ENCODE measurements around the gene RHOT2. TPM values are rescaled to one million over a fixed set of nuclear protein-coding genes. Genes with fewer than 3 reads are reported as not detected.
"Not testable (repeated sequence)": the region's sequence is repeated elsewhere in the genome, so short reads cannot be mapped to it uniquely, and the experiment has no call there.

The RHOT2 gene
- total RNA-seq, 2 experiments from 2014 or later = 140 to 141 TPM

GRCh38 chr16:708019-708418 lies 40.1 kb downstream of the RHOT2 start:
- ChIA-PET CTCF (no interaction called here), POLR2A (interaction anchor here (1.1 to 1.8 kb wide), 2 partner anchors 12 to 40 kb away, joined by 4 to 9 read pairs; partner anchors contain the start of gene RHOT2)

GRCh38 chr16:708959-709358 lies 41.0 kb downstream of the RHOT2 start:
- H3K27ac Mint-ChIP-seq = no peak overlapping the region
- H3K36me3 Mint-ChIP-seq (ENCODE audit: low read depth) = no peaks in the 10 kb centered on the region
- no peak for DNase-seq
- peaks cover 3% of the 10 kb centered on the region for H3K4me1 Mint-ChIP-seq
- no peak overlapping the region for H3K4me3 Mint-ChIP-seq
- H3K27me3 Mint-ChIP-seq = peaks cover 39% of the 10 kb centered on the region
- POLR2A ChIA-PET = interaction anchor here (1.1 to 1.8 kb wide), 2 partner anchors 13 to 18 kb away, joined by 3 to 9 read pairs; partner anchors contain the start of gene HAGHL
- CTCF ChIA-PET = interaction anchor here (1.0 kb wide), 1 partner anchor 349 kb away, joined by 4 read pairs; no protein-coding TSS in a partner anchor
- H3K9me3 Mint-ChIP-seq = no peaks in the 10 kb centered on the region

More at GRCh38 chr16:708019-708418, 40.1 kb downstream of the RHOT2 start:
- H3K4me3 Mint-ChIP-seq = no peak overlapping the region
- no peak overlapping the region for H3K27ac Mint-ChIP-seq
- H3K27me3 Mint-ChIP-seq = peaks cover 41% of the 10 kb centered on the region
- DNase-seq = no peak
- H3K9me3 Mint-ChIP-seq = no peaks in the 10 kb centered on the region
- H3K36me3 Mint-ChIP-seq (ENCODE audit: low read depth) = no peaks in the 10 kb centered on the region
- H3K4me1 Mint-ChIP-seq = peaks cover 3% of the 10 kb centered on the region

DNA sequence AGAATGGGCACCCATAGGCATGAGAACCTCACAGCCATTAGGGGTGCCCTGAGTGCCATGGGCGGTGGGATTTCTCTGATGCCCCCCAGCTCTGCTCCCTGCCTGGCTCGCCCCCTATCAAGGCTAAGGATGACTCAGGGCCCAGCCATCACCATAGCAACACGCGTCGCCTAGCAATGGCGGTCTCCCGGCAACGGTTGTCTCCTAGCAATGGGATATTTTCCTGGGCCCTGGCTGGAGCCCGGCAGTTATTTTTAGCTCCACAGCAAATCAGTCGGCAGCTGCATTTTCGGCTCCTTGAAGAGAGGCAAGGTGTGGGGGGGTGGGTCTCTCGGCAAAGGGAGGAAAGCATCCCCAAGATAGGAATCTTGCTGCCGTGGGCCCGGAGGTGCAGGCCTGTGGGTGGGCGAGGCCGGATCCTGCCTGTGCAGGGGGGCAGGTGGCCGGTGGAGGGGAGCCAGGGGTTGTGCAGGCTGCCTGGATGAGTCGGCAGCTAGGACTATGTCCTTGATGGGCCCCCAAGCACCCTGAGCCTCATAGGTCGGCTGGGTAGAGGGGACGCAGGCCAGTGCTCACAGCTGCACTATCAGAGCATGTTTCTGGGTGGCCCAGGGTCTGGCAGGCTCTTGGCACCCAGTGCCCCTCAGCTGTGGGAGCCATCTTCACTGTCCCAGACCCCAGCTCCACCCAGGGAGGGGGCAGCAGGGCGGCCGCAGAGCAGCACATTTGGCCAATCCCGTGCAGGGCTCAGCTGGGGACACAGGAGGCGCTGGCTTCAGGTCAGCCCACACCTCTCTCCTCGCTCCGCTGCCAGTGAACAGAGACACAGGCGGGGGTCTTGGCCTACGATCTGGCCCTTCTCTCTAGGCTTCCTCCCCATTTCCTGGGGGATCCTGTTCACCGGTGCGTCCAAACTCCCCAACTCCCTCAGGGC lies 41.9 kb downstream of the RHOT2 start:
- ChIA-PET POLR2A (interaction anchor here (1.1 kb wide), 1 partner anchor 18 kb away, joined by 3 read pairs; the partner anchor contains the start of gene HAGHL), CTCF (interaction anchor here (0.5 to 1.5 kb wide), 8 partner anchors 10 to 348 kb away, joined by 3 to 5 read pairs (median 4); partner anchors contain the start of genes ANTKMT, CHTF18 and RPUSD1)
- Mint-ChIP-seq H3K27ac (no peak overlapping the region), H3K4me1 (peaks cover 3% of the 10 kb centered on the region), H3K27me3 (peaks cover 37% of the 10 kb centered on the region), H3K9me3 (no peaks in the 10 kb centered on the region), H3K4me3 (no peak overlapping the region), H3K36me3 (ENCODE audit: low read depth) (no peaks in the 10 kb centered on the region)
- DNase-seq = no peak

DNA sequence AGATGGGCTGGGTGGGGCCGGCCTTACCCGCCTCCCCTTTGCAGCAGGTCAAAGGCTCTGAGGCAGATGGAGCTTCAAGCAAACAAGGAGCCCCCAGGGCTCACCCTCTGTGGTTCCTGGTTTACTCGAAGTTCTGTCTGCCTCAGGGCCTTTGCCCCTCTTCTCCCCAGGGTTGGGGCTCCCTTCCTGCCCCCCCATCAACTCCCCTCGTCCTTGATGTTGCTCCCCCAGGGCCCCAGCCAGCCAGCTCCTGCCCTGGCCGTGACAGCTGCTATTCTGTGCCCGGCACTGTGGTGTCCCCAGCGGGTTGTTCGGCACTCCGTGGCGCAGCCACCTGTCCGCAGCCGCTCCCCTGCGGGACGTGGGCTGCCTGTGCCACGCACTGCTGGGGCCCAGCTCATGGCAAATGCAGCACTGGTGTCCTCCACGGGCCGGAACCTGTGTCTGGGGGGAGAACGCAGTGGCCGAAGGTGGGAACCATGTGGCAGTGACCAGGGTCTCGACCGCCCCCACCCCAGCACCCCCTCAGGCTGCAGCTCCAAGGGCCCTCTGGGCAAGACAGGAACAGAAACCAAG lies 42.7 kb downstream of the RHOT2 start:
- CTCF ChIA-PET = interaction anchor here (0.5 to 1.9 kb wide), 8 partner anchors 9 to 78 kb away, joined by 3 to 10 read pairs (median 4); partner anchors contain the start of genes ANTKMT, CHTF18, CIAO3 and RPUSD1
- Mint-ChIP-seq H3K9me3 (no peaks in the 10 kb centered on the region), H3K27me3 (peaks cover 37% of the 10 kb centered on the region), H3K4me3 (no peak overlapping the region), H3K4me1 (peaks cover 3% of the 10 kb centered on the region), H3K36me3 (ENCODE audit: low read depth) (no peaks in the 10 kb centered on the region), H3K27ac (no peak overlapping the region)
- DNase-seq = no peak
- POLR2A ChIA-PET = no interaction called here

DNA sequence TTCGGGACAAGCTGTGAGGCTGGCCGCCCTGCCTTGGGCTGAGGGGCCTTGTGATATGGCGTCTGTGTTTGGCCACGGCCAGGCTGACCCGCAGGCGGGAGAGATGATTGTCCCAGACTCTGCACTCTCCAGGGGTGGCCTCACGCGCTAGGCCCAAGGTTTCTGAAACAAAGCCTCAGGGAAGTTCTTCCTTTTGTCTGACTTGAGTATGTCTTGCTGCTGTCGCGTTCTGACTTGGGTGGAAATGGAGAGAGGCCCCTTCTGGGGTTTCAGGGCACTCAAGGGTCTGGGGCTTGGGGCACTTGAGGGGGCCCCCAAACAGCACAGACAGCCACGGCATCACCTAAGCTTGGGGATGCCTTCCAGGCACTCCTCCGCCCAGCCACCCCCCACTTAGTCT lies 43.2 kb downstream of the RHOT2 start:
- no peak for DNase-seq
- CTCF ChIA-PET = interaction anchor here (1.1 to 1.9 kb wide), 4 partner anchors 12 to 77 kb away, joined by 3 to 10 read pairs (median 4); partner anchors contain the start of genes CHTF18, CIAO3 and RPUSD1
- H3K4me3 Mint-ChIP-seq = no peak overlapping the region
- H3K36me3 Mint-ChIP-seq (ENCODE audit: low read depth) = no peaks in the 10 kb centered on the region
- POLR2A ChIA-PET = no interaction called here
- no peak overlapping the region for H3K27ac Mint-ChIP-seq
- peaks cover 4% of the 10 kb centered on the region for H3K4me1 Mint-ChIP-seq
- H3K9me3 Mint-ChIP-seq = no peaks in the 10 kb centered on the region
- peaks cover 41% of the 10 kb centered on the region for H3K27me3 Mint-ChIP-seq

GRCh38 chr16:711548-712320 lies 43.8 kb downstream of the RHOT2 start:
- Mint-ChIP-seq H3K27ac (no peak overlapping the region), H3K36me3 (ENCODE audit: low read depth) (no peaks in the 10 kb centered on the region), H3K27me3 (peaks cover 39% of the 10 kb centered on the region), H3K9me3 (no peaks in the 10 kb centered on the region), H3K4me1 (peaks cover 4% of the 10 kb centered on the region), H3K4me3 (no peak overlapping the region)
- peak; percentile 81 for DNase-seq
- CTCF ChIA-PET = interaction anchor here (0.7 to 2.6 kb wide), 16 partner anchors 8 to 391 kb away, joined by 3 to 23 read pairs (median 5); partner anchors contain the start of genes ANTKMT, CCDC78, CHTF18 and CIAO3
- POLR2A ChIA-PET = no interaction called here

DNA sequence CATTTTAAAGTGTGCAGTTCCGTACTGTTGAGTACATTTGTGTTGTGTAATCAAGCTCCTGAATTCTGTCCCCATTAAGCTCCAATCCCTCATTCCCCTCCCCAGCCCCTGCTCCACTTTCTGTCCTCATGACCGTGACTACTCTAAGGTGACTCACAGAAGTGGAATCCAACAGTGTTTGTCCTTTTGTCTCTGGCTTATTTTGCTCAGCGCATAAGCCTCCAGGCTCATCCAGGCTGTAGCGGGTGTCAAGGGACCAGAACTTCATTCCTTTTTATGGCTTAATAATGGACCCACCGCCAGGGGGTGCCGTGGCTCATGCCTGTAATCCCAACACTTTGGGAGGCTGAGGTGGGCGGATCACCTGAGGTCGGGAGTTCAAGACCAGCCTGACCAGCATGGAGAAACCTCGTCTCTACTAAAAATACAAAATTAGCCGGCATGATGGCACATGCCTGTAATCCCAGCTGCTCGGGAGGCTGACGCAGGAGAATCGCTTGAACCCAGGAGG lies 44.9 kb downstream of the RHOT2 start:
- ChIA-PET CTCF (interaction anchor here (0.7 to 2.6 kb wide), 15 partner anchors 9 to 390 kb away, joined by 3 to 23 read pairs (median 6); partner anchors contain the start of genes CCDC78, CHTF18, CIAO3 and HAGHL), POLR2A (interaction anchor here (0.6 kb wide), 1 partner anchor 326 kb away, joined by 3 read pairs; no protein-coding TSS in a partner anchor)
- H3K27me3 Mint-ChIP-seq = peaks cover 31% of the 10 kb centered on the region
- not testable (repeated sequence) for H3K4me1 Mint-ChIP-seq; H3K27ac Mint-ChIP-seq; H3K9me3 Mint-ChIP-seq; H3K4me3 Mint-ChIP-seq; H3K36me3 Mint-ChIP-seq (ENCODE audit: low read depth)
- DNase-seq = peak; percentile 59

DNA sequence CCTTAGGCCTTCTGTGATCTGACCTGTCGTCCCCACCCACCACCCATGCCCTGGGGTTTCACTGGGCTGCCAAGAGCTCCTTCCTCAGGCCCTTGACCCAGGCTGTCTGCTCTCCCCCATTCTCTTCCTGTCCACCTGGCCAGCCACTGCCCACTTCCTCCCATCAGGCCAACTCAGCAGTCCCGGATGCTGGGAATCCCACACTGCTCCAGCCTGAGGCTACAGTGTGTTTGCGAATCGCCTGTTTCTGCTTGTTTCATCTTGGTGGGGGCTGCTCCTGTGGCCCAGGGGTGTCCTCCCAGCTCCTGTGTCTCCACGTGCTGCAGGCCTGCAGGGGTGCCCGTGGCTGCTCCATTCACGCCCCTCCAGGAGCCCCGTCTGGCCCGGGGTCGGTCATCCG lies 46.1 kb downstream of the RHOT2 start:
- Mint-ChIP-seq H3K4me3 (no peak overlapping the region), H3K9me3 (no peaks in the 10 kb centered on the region), H3K27ac (no peak overlapping the region), H3K27me3 (peaks cover 22% of the 10 kb centered on the region), H3K4me1 (peaks cover 6% of the 10 kb centered on the region), H3K36me3 (ENCODE audit: low read depth) (no peaks in the 10 kb centered on the region)
- CTCF ChIA-PET = interaction anchor here (2.5 to 2.6 kb wide), 2 partner anchors 19 to 72 kb away, joined by 10 to 23 read pairs; no protein-coding TSS in a partner anchor
- POLR2A ChIA-PET = no interaction called here
- DNase-seq = no peak

- H3K9me3 Mint-ChIP-seq = no peaks in the 10 kb centered on the region
- peak; percentile 89 for DNase-seq
- peaks cover 17% of the 10 kb centered on the region for H3K27me3 Mint-ChIP-seq
- CTCF ChIA-PET = interaction anchor here (1.6 to 2.1 kb wide), 2 partner anchors 12 to 21 kb away, joined by 4 to 7 read pairs; no protein-coding TSS in a partner anchor
- H3K4me1 Mint-ChIP-seq = peaks cover 11% of the 10 kb centered on the region
- POLR2A ChIA-PET = interaction anchor here (1.3 to 3.1 kb wide), 4 partner anchors 11 to 73 kb away, joined by 4 to 15 read pairs (median 7); partner anchors contain the start of genes CCDC78 and RPUSD1
- H3K27ac Mint-ChIP-seq = no peak within 1 kb of the TSS
- no peaks in the 10 kb centered on the region for H3K36me3 Mint-ChIP-seq (ENCODE audit: low read depth)
- peak within 1 kb of the TSS; percentile 43 for H3K4me3 Mint-ChIP-seq
Measured at GRCh38 chr16:714558-715476, 46.9 kb downstream of the RHOT2 start, which contains the start of gene METRN. Gene METRN, plus strand, starts transcription at chr16:715118. Its CDS starts 172 bp downstream, at chr16:715290.

DNA sequence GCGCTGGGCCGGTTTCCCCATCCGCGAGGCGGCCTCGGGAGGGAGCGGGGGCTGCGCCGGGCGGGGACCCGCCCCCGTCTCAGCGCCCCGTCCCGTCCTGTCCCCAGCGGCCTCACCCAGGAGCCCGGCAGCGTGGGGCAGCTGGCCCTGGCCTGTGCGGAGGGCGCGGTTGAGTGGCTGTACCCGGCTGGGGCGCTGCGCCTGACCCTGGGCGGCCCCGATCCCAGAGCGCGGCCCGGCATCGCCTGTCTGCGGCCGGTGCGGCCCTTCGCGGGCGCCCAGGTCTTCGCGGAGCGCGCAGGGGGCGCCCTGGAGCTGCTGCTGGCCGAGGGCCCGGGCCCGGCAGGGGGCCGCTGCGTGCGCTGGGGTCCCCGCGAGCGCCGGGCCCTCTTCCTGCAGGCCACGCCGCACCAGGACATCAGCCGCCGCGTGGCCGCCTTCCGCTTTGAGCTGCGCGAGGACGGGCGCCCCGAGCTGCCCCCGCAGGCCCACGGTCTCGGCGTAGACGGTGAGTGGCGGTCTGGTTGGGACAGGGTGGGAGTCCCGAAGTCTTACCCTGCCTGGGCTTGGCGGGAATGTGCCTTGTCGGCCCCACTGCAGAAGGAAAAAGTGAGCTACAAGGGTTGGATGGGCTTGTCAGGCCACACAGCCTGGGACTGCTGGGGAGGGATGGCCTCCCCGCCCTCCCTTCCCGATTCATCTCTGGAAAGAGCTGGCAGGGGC lies 47.7 kb downstream of the RHOT2 start:
- POLR2A ChIA-PET = interaction anchor here (0.9 to 3.1 kb wide), 7 partner anchors 10 to 72 kb away, joined by 4 to 15 read pairs (median 5); partner anchors contain the start of genes CCDC78, HAGHL, RPUSD1 and WDR24
- Mint-ChIP-seq H3K36me3 (ENCODE audit: low read depth) (no peaks in the 10 kb centered on the region), H3K9me3 (no peaks in the 10 kb centered on the region), H3K27me3 (peaks cover 17% of the 10 kb centered on the region), H3K27ac (no peak overlapping the region), H3K4me3 (peak overlapping the region; percentile 43), H3K4me1 (peaks cover 19% of the 10 kb centered on the region)
- DNase-seq = no peak
- CTCF ChIA-PET = interaction anchor here (0.6 to 2.1 kb wide), 7 partner anchors 9 to 1214 kb away, joined by 3 to 7 read pairs (median 4); no protein-coding TSS in a partner anchor

Measured in activated CD4-positive, alpha-beta memory T cell treated with anti-CD3 and anti-CD28 coated beads, Interleukin-2, amount 10 ng/mL, durations not matched to agents 7 days and 5 days (primary cell).